Right lung (tissue), 5 donors: Measurements from ENCODE around the gene ZNF688. TPM values are rescaled to one million over a fixed set of nuclear protein-coding genes. Genes with fewer than 3 reads are reported as not detected.
"Not testable (repeated sequence)": the region's sequence is repeated elsewhere in the genome, so short reads cannot be mapped to it uniquely, and the experiment has no call there.

Experiments used
- DNase-seq, 2 donors: peaks; one replicate each; pipeline ENCODE4 v3.0.0-alpha.2; 2013
- polyA plus RNA-seq, 5 donors: library from polyadenylated mRNA; unstranded; fragments of 120-200 nt; gene quantifications; one replicate each; pipeline versions ENCODE4 v1.2.1 to v1.2.3, GENCODE V29; 2013; ENCODE audit warnings: inconsistent platforms in 1 of 5, low replicate concordance in 1 of 5; ENCODE audit not compliant: insufficient read length in 5 of 5, insufficient read depth in 1 of 5

The ZNF688 gene
- polyA plus RNA-seq, 5 donors: 10.5 to 18.3 (median 11.2) TPM

GRCh38 chr16:30557957-30558788 lies 13.3 kb downstream of the ZNF688 start, which contains the start of gene ZNF764:
ZNF764 (minus strand) TSS chr16:30558374; CDS start chr16:30558182, 192 bp downstream.
- peak; percentile 95 for DNase-seq

GRCh38 chr16:30557707-30557956 lies 13.9 kb downstream of the ZNF688 start:
- DNase-seq: no peak

DNA sequence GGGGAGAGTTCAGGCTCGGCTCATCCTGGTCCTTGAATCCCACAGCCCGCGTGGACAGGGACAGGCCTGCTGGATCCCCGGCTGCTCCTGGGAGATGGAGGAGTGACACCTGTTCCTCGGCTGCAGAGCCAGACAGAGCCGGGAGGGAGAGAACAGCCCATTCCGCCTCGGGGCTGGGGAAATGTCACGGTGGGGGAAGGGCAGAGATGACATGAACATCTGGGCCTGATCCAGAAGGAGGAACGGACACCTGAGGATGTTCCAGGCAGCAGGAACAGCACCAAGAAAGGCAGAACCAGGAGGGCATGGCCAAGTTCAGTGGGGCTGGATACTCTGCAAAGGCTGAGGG lies 15.4 kb downstream of the ZNF688 start:
- no peak for DNase-seq

DNA sequence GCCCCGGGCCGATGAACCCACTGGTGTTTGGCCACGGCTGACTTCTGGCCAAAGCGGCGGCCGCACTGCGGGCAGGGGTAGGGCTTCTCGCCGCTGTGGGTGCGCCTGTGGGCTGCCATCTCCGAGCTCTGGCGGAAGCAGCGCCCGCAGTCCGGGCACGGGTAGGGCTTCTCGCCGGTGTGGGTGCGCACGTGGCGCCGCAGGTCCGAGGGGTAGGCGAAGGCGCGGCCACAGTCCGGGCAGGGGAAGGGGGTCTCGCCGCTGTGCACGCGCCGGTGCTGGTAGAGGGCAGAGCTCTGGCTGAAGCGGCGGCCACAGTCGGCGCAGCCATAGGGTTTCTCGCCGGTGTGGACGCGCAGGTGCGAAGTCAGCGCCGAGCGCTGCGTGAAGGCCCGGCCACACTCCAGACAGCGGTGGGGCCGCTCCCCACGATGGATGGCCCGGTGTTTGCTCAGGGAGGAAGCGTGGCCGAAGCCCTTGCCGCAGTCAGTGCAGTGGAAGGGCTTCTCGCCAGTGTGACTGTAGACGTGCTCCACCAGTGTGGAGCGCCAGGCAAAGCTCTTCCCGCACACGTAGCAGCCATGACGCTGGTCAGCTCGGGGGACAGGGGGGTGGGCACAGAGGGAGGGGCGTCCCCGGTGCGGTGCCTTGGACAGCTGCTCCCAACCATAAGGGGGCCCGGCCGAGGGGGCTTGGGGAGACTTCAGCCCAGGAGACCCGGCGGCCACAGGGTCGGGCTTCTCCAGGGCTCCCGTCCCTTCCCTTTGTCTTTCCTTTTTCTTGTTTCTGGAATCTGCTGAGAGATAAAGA lies 16.0 kb downstream of the ZNF688 start:
- DNase-seq: no peak

DNA sequence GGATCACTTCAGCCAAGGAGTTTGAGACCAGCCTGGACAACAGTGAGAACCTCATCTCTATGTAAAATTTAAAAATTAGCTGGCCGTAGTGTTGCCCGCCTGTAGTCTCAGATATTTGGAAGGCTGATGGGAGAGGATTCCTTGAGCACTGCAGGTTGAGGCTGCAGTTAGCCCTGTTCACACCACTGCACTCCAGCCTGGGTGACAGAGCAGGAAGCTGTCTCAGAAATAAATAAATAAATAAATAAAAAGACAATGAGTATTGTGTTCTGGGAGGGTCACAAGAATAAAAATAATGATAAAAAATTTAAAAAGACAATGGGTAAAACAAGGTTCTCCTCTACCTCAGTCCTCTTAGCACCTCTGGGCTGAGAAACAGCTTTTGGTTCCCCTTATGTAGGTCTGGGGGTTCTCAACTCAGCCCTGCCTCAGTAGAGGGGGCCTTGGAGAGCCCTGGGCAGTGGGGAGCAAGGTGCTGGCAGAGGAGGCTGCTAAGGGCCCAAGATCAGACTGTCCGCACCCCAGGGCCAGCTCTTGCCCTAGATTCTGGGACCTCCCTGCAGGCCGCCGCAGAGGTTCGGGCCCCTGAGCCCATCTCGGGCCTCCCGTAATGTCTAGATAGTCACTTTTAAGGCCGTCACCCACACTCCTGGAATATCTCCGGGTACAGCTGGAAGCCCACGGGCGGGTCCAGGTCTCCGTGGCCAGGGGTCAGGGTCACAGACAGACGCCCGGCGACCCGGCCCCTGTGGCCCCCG lies 16.8 kb downstream of the ZNF688 start:
- DNase-seq: no peak

DNA sequence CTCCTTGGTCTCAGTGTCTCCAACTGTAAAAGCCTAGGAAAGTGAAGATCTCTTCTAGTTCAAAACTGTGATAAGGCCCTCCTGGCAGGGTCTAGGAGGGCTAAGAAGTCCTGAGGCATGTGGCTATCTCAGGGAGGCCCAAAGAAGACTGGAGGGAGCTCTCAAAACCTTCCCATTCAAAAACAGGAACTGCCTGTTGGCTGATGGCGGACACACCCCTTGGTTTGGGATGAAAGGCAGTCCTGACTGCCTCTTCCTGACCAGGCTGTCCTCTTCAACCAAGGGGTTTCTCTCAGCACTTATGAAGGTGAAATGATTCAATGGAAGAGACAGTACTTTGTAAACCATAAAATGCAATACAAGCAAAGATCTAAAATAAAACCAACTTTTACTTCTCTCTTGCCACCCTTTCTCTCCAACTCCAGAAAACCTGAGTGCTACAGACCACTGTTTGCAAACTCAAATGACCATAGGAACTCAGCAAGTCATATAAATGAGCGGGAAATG lies 18.1 kb downstream of the ZNF688 start:
- no peak for DNase-seq

GRCh38 chr16:30552956-30553355 lies 18.6 kb downstream of the ZNF688 start:
- no peak for DNase-seq

GRCh38 chr16:30551781-30552180 lies 19.7 kb downstream of the ZNF688 start:
- DNase-seq: no peak

DNA sequence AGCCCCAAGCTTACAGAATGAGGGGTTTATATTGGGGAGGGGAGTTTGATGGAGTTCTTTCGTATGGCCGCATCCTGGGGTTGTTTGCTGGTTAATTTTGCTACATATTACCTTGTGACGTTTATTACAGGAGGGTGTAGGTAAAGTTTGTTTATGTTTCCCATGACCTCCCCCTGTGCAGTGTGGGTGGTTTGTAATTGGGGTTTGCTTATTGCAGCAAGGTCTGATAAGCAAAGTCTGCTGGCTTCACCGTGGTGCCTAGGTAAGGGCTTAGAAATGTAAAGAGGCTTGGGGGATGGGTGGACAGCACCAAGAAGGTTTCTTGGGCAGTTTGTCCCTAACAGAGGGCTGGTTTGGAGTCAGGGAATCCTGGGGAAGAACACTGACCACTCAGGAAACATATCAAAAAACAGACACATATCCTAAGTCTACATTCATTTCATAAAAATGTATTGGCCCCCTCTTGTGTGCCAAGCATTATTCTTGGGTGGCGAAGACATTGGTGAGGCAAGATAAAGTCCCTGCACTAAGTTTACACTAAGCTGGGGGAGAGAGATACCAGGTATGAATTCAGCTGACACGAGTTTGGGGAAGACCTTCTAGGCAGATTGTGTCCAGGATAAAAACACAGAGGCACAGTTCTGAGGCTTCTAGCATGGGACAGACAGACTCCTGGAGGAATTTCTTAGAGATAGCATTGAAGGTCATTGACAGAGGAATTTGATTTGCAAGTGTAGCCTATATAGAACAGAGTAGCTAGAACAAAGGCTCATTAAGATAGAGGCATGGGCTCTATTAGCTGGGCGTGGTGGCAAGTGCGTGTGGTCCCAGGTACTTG lies 22.9 kb downstream of the ZNF688 start:
- DNase-seq: no peak

GRCh38 chr16:30546115-30546514 lies 25.4 kb downstream of the ZNF688 start:
- DNase-seq: no peak

- no peak for DNase-seq
Measured at GRCh38 chr16:30543067-30543466, 28.4 kb downstream of the ZNF688 start.

DNA sequence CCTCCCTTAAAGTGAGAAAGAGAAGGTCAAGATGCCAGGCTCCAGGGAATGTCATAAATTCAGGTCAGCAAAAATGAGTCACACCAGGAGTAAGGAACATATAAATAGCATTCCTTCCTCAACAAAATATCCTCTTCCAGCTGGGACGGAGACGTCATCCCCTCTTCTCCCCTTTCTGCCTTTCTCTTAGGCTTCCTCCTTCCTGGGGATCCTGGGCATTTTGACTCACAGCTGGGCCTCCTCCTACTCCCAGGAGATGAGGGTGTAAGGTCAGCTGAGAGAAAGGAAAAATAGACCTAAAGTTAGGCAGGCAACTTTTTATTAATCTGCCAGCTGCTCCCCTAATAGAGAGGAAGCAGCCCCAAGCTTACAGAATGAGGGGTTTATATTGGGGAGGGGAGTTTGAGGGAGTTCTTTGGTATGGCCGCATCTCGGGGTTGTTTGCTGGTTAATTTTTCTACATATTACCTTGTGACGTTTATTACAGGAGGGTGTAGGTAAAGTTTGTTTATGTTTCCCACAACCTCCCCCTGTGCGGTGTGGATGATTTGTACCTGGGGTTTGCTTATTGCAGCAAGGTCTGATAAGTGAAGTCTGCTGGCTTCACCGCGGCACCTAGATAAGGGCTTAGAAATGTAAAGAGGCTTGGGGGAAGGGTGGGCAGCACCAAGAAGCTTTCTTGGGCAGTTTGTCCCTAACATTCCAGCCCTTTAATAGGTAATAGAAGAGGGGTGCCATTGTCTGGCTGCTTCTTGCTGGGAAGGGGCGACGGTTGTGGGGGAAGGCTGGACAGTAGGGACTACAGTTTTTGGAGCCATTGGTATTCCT lies 29.8 kb downstream of the ZNF688 start:
- DNase-seq: no peak

- DNase-seq: not testable (repeated sequence)
Measured at GRCh38 chr16:30540916-30541464, 30.5 kb downstream of the ZNF688 start.

DNA sequence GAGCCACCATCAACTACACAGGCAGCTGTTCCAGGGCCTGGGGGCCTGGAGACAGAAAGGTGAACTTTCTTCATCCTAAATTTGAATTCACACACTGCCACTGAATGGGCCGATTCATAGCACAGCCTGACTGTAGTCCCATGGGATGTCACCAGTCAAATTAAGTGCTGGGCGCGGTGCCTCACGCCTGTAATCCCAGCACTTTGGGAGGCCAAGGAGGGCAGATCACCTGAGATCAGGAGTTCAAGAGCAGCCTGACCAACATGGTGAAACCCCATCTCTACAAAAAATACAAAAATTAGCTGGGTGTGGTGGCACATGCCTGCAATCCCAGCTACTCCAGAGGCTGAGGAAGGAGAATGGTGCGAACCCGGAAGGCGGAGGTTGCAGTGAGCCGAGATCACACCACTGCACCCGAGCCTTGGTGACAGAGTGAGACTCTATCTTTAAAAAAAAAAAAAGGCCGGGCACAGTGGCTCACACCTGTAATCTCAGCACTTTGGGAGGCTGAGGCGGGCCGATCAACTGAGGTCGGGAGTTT lies 31.5 kb downstream of the ZNF688 start:
- DNase-seq: not testable (repeated sequence)

- no peak for DNase-seq
Measured at GRCh38 chr16:30539000-30539964, 32.2 kb downstream of the ZNF688 start.

DNA sequence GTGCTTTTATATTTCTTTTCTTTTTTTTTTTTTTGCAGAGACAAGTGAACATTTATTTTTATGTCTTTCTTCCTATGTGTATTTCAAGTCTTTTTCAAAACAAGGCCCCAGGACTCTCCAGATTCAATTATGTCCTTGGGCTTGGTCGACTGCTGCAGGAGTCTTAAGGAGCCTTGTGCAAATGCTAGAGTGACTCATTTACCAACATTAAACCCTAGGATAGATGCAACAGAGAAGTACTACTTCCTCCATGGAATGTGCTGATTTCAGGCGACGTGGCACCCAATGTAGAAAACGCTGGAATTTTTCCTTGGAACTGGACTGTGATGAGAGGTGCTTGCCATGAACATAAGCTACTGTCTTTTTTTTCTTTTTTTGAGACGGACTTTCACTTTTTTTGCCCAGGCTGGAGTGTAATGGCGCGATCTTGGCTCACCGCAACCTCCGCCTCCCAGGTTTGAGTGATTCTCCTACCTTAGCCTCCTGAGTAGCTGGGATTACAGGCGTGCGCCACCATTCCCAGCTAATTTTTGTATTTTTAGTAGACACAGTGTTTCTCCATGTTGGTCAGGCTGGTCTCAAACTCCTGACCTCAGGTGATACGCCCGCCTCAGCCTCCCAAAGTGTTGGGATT lies 35.0 kb downstream of the ZNF688 start:
- not testable (repeated sequence) for DNase-seq

GRCh38 chr16:30535777-30536190 lies 35.7 kb downstream of the ZNF688 start:
- peak in 1 of 2 donors; percentile 69 for DNase-seq
